HCT116 (cell line): Measurements from ENCODE around the gene ARFGEF3. TPM values are rescaled to one million over a fixed set of nuclear protein-coding genes. Genes with fewer than 3 reads are reported as not detected.

Experiments used
- ATAC-seq: fragments of 200-7000 bp; cut with Tn5 transposase; 2 replicates; pipeline ENCODE4 v1.9.1; 2020; ENCODE audit warnings: mild to moderate bottlenecking, moderate library complexity
- BruUV-seq: library from RNA; stranded (reverse); fragments of 400-500 nt; replicated peaks from 2 replicates; lab custom pipeline; 2021; lab: Mats Ljungman, UMichigan
- CTCF ChIA-PET: fragments of 300-600 bp; sonication (Branson Sonifier 250); formaldehyde crosslinking; loops from one replicate; lab custom pipeline; 2021; ENCODE audit warnings: antibody characterized with exemption; lab: Charles Lee
- POLR2A ChIA-PET: fragments of 300-600, 350-600 bp; sonication (Branson Sonifier 250); formaldehyde crosslinking; loops from one replicate; lab custom pipeline; 2021; ENCODE audit warnings: antibody characterized with exemption; lab: Charles Lee
- RAD21 ChIA-PET, 2 experiments: fragments of 300-600 bp; sonication (Branson Sonifier 250); formaldehyde crosslinking; loops; one replicate each; lab custom pipeline; 2023; ENCODE audit warnings: low total read pairs in 2 of 2; ENCODE audit not compliant: uncharacterized antibody in 2 of 2, unreplicated experiment in 2 of 2, low non-redundant PET in 1 of 2; lab: Charles Lee
- DNase-seq: peaks from one replicate; pipeline ENCODE4 v3.0.0-alpha.2; 2010; ENCODE audit warnings: low read depth, low spot score
- H2AFZ ChIP-seq: fragments of 200-600 bp; shearing (Covaris generic), sonication (generic); 2 replicates; pipeline ENCODE4 v1.6.1; 2017; ENCODE audit warnings: low read depth, mixed run types, mixed read lengths, antibody characterized with exemption, low read length; ENCODE audit not compliant: poor library complexity, severe bottlenecking
- H3K27ac ChIP-seq: 2 replicates; pipeline ENCODE4 v1.5.1; 2012; ENCODE audit warnings: low read depth, low read length
- H3K27me3 ChIP-seq: fragments of 200-600 bp; sonication (generic); 2 replicates; pipeline ENCODE4 v1.6.1; 2016; ENCODE audit warnings: mixed run types, low read length, mixed read lengths; ENCODE audit not compliant: insufficient read depth
- H3K36me3 ChIP-seq, 2 experiments: fragments of 200-500 bp in 1 of 2; fragments of 200-600 bp in 1 of 2; sonication (Bioruptor generic) in 1 of 2; sonication (generic) in 1 of 2; 2 replicates each; pipeline versions ENCODE4 v1.5.1 to v1.6.1; 2014 to 2016; ENCODE audit warnings: low read length in 2 of 2, inconsistent platforms in 1 of 2, mixed read lengths in 1 of 2, mixed run types in 1 of 2; ENCODE audit not compliant: insufficient read depth in 2 of 2, control insufficient read depth in 1 of 2
- H3K4me1 ChIP-seq, 2 experiments: fragments of 200-600 bp in 1 of 2; sonication (generic) in 1 of 2; 2 replicates each; pipeline versions ENCODE4 v1.5.1 to v1.6.1; 2012 to 2017; ENCODE audit warnings: low read length in 2 of 2, inconsistent platforms in 1 of 2, mild to moderate bottlenecking in 1 of 2, mixed read lengths in 1 of 2, mixed run types in 1 of 2, moderate library complexity in 1 of 2; ENCODE audit not compliant: insufficient read depth in 2 of 2, control insufficient read depth in 1 of 2
- H3K4me2 ChIP-seq: fragments of 200-600 bp; sonication (generic); 2 replicates; pipeline ENCODE4 v1.6.1; 2017; ENCODE audit warnings: mixed run types, low read length, mixed read lengths
- H3K4me3 ChIP-seq, 2 experiments: fragments of 200-600 bp in 1 of 2; sonication (generic) in 1 of 2; replicated peaks in 1 of 2; 2 replicates each; pipeline ENCODE4 v1.5.1; 2011 to 2016; ENCODE audit warnings: low read length in 2 of 2, control low read depth in 1 of 2, low read depth in 1 of 2, mild to moderate bottlenecking in 1 of 2, mixed read lengths in 1 of 2, mixed run types in 1 of 2
- H3K79me2 ChIP-seq: fragments of 200-600 bp; sonication (generic); 2 replicates; pipeline ENCODE4 v1.6.1; 2017; ENCODE audit warnings: mild to moderate bottlenecking, mixed run types, low read length, moderate library complexity, mixed read lengths; ENCODE audit not compliant: insufficient read depth
- H3K9ac ChIP-seq: fragments of 200-600 bp; sonication (generic); 2 replicates; pipeline ENCODE4 v1.6.1; 2016; ENCODE audit warnings: low read length, mixed read lengths
- H3K9me2 ChIP-seq: fragments of 200-600 bp; sonication (generic), shearing (Covaris generic); 2 replicates; pipeline ENCODE4 v1.6.1; 2017; ENCODE audit warnings: mixed run types, mild to moderate bottlenecking, moderate library complexity; ENCODE audit not compliant: insufficient read depth
- H3K9me3 ChIP-seq, 2 experiments: fragments of 200-500 bp in 1 of 2; fragments of 200-600 bp in 1 of 2; sonication (Bioruptor generic) in 1 of 2; sonication (generic) in 1 of 2; 2 replicates each; pipeline ENCODE4 v1.6.1; 2014 to 2017; ENCODE audit warnings: low read length in 2 of 2, mixed read lengths in 2 of 2, inconsistent platforms in 1 of 2, low read depth in 1 of 2, mild to moderate bottlenecking in 1 of 2, mixed run types in 1 of 2, moderate library complexity in 1 of 2; ENCODE audit not compliant: control insufficient read depth in 1 of 2, insufficient read depth in 1 of 2
- H4K20me1 ChIP-seq: fragments of 200-600 bp; sonication (generic), shearing (Covaris generic); 2 replicates; pipeline ENCODE4 v1.6.1; 2017; ENCODE audit warnings: mixed run types, mild to moderate bottlenecking, moderate library complexity; ENCODE audit not compliant: insufficient read depth
- CBX3 ChIP-seq: IDR thresholded peaks from 2 replicates; pipeline ENCODE4 v1.6.1; 2012; ENCODE audit warnings: low read depth
- CTCF ChIP-seq, 3 experiments: fragments of 200-600 bp in 1 of 3; sonication (generic) in 1 of 3; IDR thresholded peaks in 2 of 3; conservative IDR thresholded peaks in 1 of 3; 2 replicates each; pipeline ENCODE4 v1.5.1; 2012 to 2017; ENCODE audit warnings: low read depth in 2 of 3, low read length in 2 of 3, antibody characterized with exemption in 1 of 3, borderline replicate concordance in 1 of 3, control low read depth in 1 of 3, mild to moderate bottlenecking in 1 of 3, mixed read lengths in 1 of 3, mixed run types in 1 of 3, moderate library complexity in 1 of 3; ENCODE audit not compliant: insufficient read depth in 1 of 3
- EZH2phosphoT487 ChIP-seq: fragments of 200-600 bp; IDR thresholded peaks from 2 replicates; pipeline ENCODE4 v1.6.1; 2018; ENCODE audit warnings: antibody characterized with exemption, borderline replicate concordance
- FOSL1 ChIP-seq: IDR thresholded peaks from 2 replicates; pipeline ENCODE4 v1.6.1; 2012; ENCODE audit warnings: low read depth
- RAD21 ChIP-seq: IDR thresholded peaks from 2 replicates; pipeline ENCODE4 v1.6.1; 2012; ENCODE audit warnings: low read depth, mild to moderate bottlenecking
- REST ChIP-seq: IDR thresholded peaks from 2 replicates; pipeline ENCODE4 v1.6.1; 2012; ENCODE audit warnings: low read depth
- YY1 ChIP-seq: IDR thresholded peaks from 2 replicates; pipeline ENCODE4 v1.6.1; 2011; ENCODE audit warnings: low read length, low read depth, moderate library complexity, mild to moderate bottlenecking; ENCODE audit not compliant: insufficient replicate concordance; ENCODE audit errors: extremely low read depth
- ZFX ChIP-seq: fragments of 450-650 bp; IDR thresholded peaks from 2 replicates; pipeline ENCODE4 v1.6.1; 2017
- intact Hi-C: fragments of 100-400 bp; cut with micrococcal nuclease; formaldehyde crosslinking; loops from 2 replicates; pipeline ENCODE4 v1.10.0; 2022
- total RNA-seq: library from RNA; stranded (reverse); gene quantifications from one replicate; pipeline ENCODE4 v1.2.1, GENCODE V29; 2021; ENCODE audit not compliant: unreplicated experiment

Gene ARFGEF3
- total RNA-seq, 1 experiment from 2014 or later: 3.8 TPM

GRCh38 chr6:138374230-138374629, 212.5 kb downstream of the ARFGEF3 start:
- no peak for DNase-seq
- Histone ChIP-seq H3K4me2 (no peak overlapping the region), H3K9me3 (no peaks in the 10 kb centered on the region), H3K4me3 (no peak overlapping the region), H4K20me1 (no peaks in the 10 kb centered on the region), H3K4me1 (peaks cover 14 to 29% of the 10 kb centered on the region in 2 experiments), H3K79me2 (no peaks in the 10 kb centered on the region), H2AFZ (no peak overlapping the region), H3K9me2 (no peaks in the 10 kb centered on the region), H3K27ac (no peak overlapping the region), H3K27me3 (no peaks in the 10 kb centered on the region), H3K9ac (no peak overlapping the region), H3K36me3 (no peaks in the 10 kb centered on the region)
- ChIA-PET POLR2A (no interaction called here), CTCF (no interaction called here), RAD21 (no interaction called here)
- no TSS peak for BruUV-seq
- intact Hi-C loops: no loop called here
- no peak for ATAC-seq
- TF ChIP-seq CTCF (IDR thresholded peaks at IDR 0.05 in 2 of 3, conservative IDR thresholded peaks at IDR 0.05 in 1 of 3; ENCODE audit: borderline replicate concordance in 1 of 3, insufficient read depth in 1 of 3, low read depth in 2 of 3, low read length in 2 of 3) (no peak), CBX3 (no peak), RAD21 (no peak), YY1 (no peak), REST (no peak), ZFX (no peak), EZH2phosphoT487 (no peak), FOSL1 (no peak)
